ENCODE data around the gene SV2B. TPM values are rescaled to one million over a fixed set of nuclear protein-coding genes. Genes with fewer than 3 reads are reported as not detected.

Gene SV2B
- total RNA-seq, 1 donor from 2014 or later: 0.26 TPM

- H3K27me3 ChIP-seq (ENCODE audit: control insufficient read depth, insufficient read depth, low read length): no peaks in the 10 kb centered on the region
- no peak for FAIRE-seq
These were observed 14.2 kb downstream of the SV2B start for GRCh38 chr15:91114301-91114700.

GRCh38 chr15:91116113-91117067 is 16.3 kb downstream of the SV2B start:
- TF ChIP-seq CTCF (IDR thresholded peaks at IDR 0.05; ENCODE audit: insufficient read depth, low read length, severe bottlenecking): no peak
- Histone ChIP-seq H3K36me3 (ENCODE audit: control insufficient read depth, insufficient read depth, low read length) (no peaks in the 10 kb centered on the region), H3K4me3 (ENCODE audit: low read depth, low read length) (no peak overlapping the region), H3K27me3 (ENCODE audit: control insufficient read depth, insufficient read depth, low read length) (no peaks in the 10 kb centered on the region)
- DNase-seq (ENCODE audit: low read depth) (peak; percentile 69), FAIRE-seq (no peak)

More at GRCh38 chr15:91114301-91114700, 14.2 kb downstream of the SV2B start:
- TF ChIP-seq CTCF (IDR thresholded peaks at IDR 0.05; ENCODE audit: insufficient read depth, low read length, severe bottlenecking): no peak
- no peak for DNase-seq (ENCODE audit: low read depth)
- no peak overlapping the region for H3K4me3 ChIP-seq (ENCODE audit: low read depth, low read length)
- no peaks in the 10 kb centered on the region for H3K36me3 ChIP-seq (ENCODE audit: control insufficient read depth, insufficient read depth, low read length)

- no peaks in the 10 kb centered on the region for H3K36me3 ChIP-seq (ENCODE audit: control insufficient read depth, insufficient read depth, low read length)
- no peak for TF ChIP-seq CTCF (IDR thresholded peaks at IDR 0.05; ENCODE audit: insufficient read depth, low read length, severe bottlenecking)
- DNase-seq (ENCODE audit: low read depth): no peak
- no peak for FAIRE-seq
- no peak overlapping the region for H3K4me3 ChIP-seq (ENCODE audit: low read depth, low read length)
- no peaks in the 10 kb centered on the region for H3K27me3 ChIP-seq (ENCODE audit: control insufficient read depth, insufficient read depth, low read length)
These were observed 17.3 kb downstream of the SV2B start for GRCh38 chr15:91117375-91117774.

- no peak overlapping the region for H3K4me3 ChIP-seq (ENCODE audit: low read depth, low read length)
- no peak for FAIRE-seq
- DNase-seq (ENCODE audit: low read depth): no peak
- TF ChIP-seq CTCF (IDR thresholded peaks at IDR 0.05; ENCODE audit: insufficient read depth, low read length, severe bottlenecking): no peak
- no peaks in the 10 kb centered on the region for H3K36me3 ChIP-seq (ENCODE audit: control insufficient read depth, insufficient read depth, low read length)
- no peaks in the 10 kb centered on the region for H3K27me3 ChIP-seq (ENCODE audit: control insufficient read depth, insufficient read depth, low read length)
These were observed 18.9 kb downstream of the SV2B start for GRCh38 chr15:91118817-91119590.

GRCh38 chr15:91122296-91122695 is 22.2 kb downstream of the SV2B start:
- no peaks in the 10 kb centered on the region for H3K27me3 ChIP-seq (ENCODE audit: control insufficient read depth, insufficient read depth, low read length)
- no peak for FAIRE-seq

More at GRCh38 chr15:91122296-91122695, 22.2 kb downstream of the SV2B start:
- H3K36me3 ChIP-seq (ENCODE audit: control insufficient read depth, insufficient read depth, low read length): no peaks in the 10 kb centered on the region
- TF ChIP-seq CTCF (IDR thresholded peaks at IDR 0.05; ENCODE audit: insufficient read depth, low read length, severe bottlenecking): no peak
- H3K4me3 ChIP-seq (ENCODE audit: low read depth, low read length): no peak overlapping the region
- DNase-seq (ENCODE audit: low read depth): no peak
